Lower lobe of right lung (tissue), 2 donors: ENCODE results near the gene ZNF277. TPM values are rescaled to one million over a fixed set of nuclear protein-coding genes. Genes with fewer than 3 reads are reported as not detected.

Experiments
- ATAC-seq, 2 donors: fragments of 200-7000 bp; cut with Tn5 transposase; one replicate each; pipeline ENCODE4 v1.9.1; 2020 to 2022; ENCODE audit warnings: mild to moderate bottlenecking in 2 of 2, moderate library complexity in 2 of 2
- DNase-seq: peaks from one replicate; pipeline ENCODE4 v3.0.0-alpha.2; 2020
- H3K27ac ChIP-seq: fragments of 200-600 bp; one replicate; pipeline ENCODE4 v1.8.0; 2022
- H3K27me3 ChIP-seq: fragments of 200-600 bp; one replicate; pipeline ENCODE4 v1.8.0; 2022; ENCODE audit warnings: low read depth
- H3K36me3 ChIP-seq: fragments of 200-600 bp; one replicate; pipeline ENCODE4 v1.8.0; 2022; ENCODE audit warnings: mild to moderate bottlenecking
- H3K4me1 ChIP-seq: fragments of 200-600 bp; one replicate; pipeline ENCODE4 v1.8.0; 2022
- H3K4me3 ChIP-seq: fragments of 200-600 bp; one replicate; pipeline ENCODE4 v1.8.0; 2022; ENCODE audit warnings: mild to moderate bottlenecking
- H3K9me3 ChIP-seq: fragments of 200-600 bp; one replicate; pipeline ENCODE4 v1.8.0; 2022
- intact Hi-C: fragments of 100-400 bp; cut with DNase I; formaldehyde crosslinking; loops from one replicate; pipeline ENCODE4 v1.11.0; 2022
- total RNA-seq: library from RNA; stranded (reverse); fragmentation: NEBNext Ultra II Directional; extraction: Animal tissue kit (Norgen Biotek cat#: 25700); gene quantifications from one replicate; pipeline ENCODE4 v1.2.1, GENCODE V29; 2021
- TF ChIP-seq, protein P1 (sequence below): fragments of 200-600 bp; IDR thresholded peaks from one replicate; pipeline ENCODE4 v1.8.0; 2022; ENCODE audit warnings: antibody characterized with exemption, mild to moderate bottlenecking
- donor health status: DM: no; HTN: yes; CAD: no; lungs with severe emphysema.

The ZNF277 gene
- total RNA-seq, 1 donor from 2014 or later: 33.3 TPM

DNA sequence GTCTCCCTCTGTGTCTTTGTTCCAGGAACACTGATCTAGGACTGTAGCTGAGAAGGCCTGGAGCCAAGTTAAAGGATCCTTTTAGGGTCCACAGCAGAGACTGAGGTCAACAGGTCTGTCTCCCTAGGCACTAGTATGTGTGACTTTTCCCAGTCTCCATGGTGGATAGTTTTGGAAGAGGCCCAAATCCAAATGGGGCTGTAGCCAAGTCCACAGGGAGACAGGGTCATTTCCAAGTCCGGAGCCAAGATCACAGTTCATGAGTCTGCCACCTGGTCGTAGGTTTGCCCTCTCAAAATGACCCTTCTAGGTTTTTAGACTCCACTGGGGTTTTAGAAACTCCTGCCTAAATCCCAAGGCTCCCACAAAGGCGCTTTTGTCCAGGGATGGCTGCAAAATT, 16.8 kb downstream of the ZNF277 start:
- ATAC-seq: no peak

DNA sequence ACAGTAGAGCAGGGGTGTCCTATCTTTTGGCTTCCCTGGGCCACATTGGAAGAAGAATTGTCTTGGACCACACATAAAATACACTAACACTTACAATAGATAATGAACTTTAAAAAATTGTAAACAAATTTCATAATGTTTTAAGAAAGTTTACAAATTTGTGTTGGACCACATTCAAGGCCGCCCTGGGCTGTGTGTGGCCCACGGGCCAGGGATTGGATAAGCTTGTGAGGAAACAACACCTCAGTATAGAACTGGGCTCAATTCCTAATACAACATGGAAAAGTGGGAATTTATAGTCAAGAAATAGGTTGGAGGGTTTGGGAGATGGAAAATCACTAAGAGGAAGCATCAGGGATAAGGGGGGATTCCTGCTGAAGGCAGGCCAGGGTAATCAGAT, 17.7 kb downstream of the ZNF277 start:
- DNase-seq (no peak), ATAC-seq (no peak)
- H3K4me1 ChIP-seq: no peaks in the 10 kb centered on the region
- no peaks in the 10 kb centered on the region for H3K27me3 ChIP-seq
- TF ChIP-seq, protein P1, sequence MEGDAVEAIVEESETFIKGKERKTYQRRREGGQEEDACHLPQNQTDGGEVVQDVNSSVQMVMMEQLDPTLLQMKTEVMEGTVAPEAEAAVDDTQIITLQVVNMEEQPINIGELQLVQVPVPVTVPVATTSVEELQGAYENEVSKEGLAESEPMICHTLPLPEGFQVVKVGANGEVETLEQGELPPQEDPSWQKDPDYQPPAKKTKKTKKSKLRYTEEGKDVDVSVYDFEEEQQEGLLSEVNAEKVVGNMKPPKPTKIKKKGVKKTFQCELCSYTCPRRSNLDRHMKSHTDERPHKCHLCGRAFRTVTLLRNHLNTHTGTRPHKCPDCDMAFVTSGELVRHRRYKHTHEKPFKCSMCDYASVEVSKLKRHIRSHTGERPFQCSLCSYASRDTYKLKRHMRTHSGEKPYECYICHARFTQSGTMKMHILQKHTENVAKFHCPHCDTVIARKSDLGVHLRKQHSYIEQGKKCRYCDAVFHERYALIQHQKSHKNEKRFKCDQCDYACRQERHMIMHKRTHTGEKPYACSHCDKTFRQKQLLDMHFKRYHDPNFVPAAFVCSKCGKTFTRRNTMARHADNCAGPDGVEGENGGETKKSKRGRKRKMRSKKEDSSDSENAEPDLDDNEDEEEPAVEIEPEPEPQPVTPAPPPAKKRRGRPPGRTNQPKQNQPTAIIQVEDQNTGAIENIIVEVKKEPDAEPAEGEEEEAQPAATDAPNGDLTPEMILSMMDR: no peak
- no peak overlapping the region for H3K27ac ChIP-seq
- no peak overlapping the region for H3K4me3 ChIP-seq
- H3K9me3 ChIP-seq: no peaks in the 10 kb centered on the region
- intact Hi-C loops: no loop called here
- no peaks in the 10 kb centered on the region for H3K36me3 ChIP-seq

More for the DNA sequence above, 16.8 kb downstream of the ZNF277 start:
- intact Hi-C loops: no loop called here
- no peak overlapping the region for H3K27ac ChIP-seq
- no peaks in the 10 kb centered on the region for H3K4me1 ChIP-seq
- no peak for DNase-seq
- no peaks in the 10 kb centered on the region for H3K36me3 ChIP-seq
- no peaks in the 10 kb centered on the region for H3K27me3 ChIP-seq
- no peak overlapping the region for H3K4me3 ChIP-seq
- TF ChIP-seq, protein P1: no peak
- no peaks in the 10 kb centered on the region for H3K9me3 ChIP-seq

DNA sequence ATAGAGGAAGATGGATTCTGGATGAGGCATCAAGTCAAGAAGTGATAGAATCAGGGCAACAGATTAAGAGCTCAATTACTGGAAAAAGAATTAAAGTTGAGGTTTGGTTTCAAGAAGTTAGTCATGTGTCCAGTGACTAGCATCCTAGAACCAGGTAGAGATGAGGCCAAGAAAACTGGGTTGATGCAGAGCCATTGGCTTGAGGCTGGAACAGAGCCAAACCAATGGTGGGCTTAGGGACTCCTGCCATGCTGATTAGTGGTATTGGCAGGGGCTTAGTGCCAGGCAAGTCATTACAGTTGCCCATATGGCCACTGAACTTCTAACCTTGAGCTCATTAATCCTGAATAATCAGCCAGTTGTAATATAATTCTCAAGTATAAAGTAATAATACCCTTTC, 18.5 kb downstream of the ZNF277 start:
- intact Hi-C loops: no loop called here
- Histone ChIP-seq H3K4me3 (no peak overlapping the region), H3K36me3 (no peaks in the 10 kb centered on the region), H3K27me3 (no peaks in the 10 kb centered on the region), H3K27ac (no peak overlapping the region), H3K4me1 (no peaks in the 10 kb centered on the region), H3K9me3 (no peaks in the 10 kb centered on the region)
- DNase-seq (no peak), ATAC-seq (no peak)
- TF ChIP-seq, protein P1: no peak

DNA sequence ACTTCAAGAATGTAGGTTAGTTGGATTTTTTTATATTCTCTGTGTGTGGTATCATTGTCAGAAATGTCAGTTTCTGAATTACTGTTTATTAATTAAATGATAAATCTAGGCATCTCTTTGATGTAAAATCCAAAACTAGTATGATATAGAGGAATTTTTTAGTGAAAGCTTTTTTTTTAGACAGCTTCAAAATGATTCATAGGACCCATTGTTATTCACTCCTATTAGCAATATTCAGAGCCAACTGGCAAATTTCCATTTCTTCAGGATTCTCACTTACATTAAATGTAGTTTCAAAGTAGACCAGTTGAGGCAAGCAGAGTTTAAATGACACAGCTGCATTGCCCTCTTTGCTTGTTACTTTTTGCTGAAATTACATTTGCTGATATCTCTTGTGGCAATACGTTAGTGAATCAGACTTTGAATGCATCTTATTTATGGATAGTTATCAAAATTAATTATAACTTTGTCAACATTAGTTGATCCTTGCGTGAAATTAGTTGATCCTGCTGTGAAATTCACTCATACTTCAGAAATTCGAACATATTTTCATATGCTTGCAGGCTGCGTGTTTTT, 20.3 kb downstream of the ZNF277 start:
- intact Hi-C loops: no loop called here
- TF ChIP-seq, protein P1: no peak
- DNase-seq (no peak), ATAC-seq (no peak)
- no peaks in the 10 kb centered on the region for H3K4me1 ChIP-seq
- H3K9me3 ChIP-seq: no peaks in the 10 kb centered on the region
- H3K27me3 ChIP-seq: no peaks in the 10 kb centered on the region
- no peak overlapping the region for H3K27ac ChIP-seq
- H3K36me3 ChIP-seq: no peaks in the 10 kb centered on the region
- no peak overlapping the region for H3K4me3 ChIP-seq

DNA sequence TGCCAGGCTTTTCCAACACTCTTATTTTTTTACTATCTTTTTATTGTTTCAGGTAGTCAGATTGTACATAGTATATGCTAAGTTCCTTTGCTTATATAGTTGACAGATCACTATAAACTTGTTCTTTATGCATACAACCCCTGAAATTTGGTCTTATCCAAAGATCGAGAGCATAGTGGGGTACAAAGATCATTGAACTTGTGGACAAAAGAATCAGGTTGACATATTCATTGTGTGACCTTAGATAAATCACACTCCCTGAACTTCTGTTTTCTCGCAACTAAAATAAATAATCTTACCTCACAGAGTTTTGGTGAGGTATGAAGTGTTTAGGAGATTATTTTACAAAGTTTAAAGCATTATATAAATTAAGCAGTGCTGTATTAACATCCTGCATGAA, 22.1 kb downstream of the ZNF277 start:
- no peaks in the 10 kb centered on the region for H3K36me3 ChIP-seq
- H3K4me3 ChIP-seq: no peak overlapping the region
- H3K4me1 ChIP-seq: peaks cover 6% of the 10 kb centered on the region
- H3K27me3 ChIP-seq: no peaks in the 10 kb centered on the region
- ATAC-seq: no peak
- no peak for DNase-seq
- TF ChIP-seq, protein P1: no peak
- H3K9me3 ChIP-seq: no peaks in the 10 kb centered on the region
- intact Hi-C loops: no loop called here
- H3K27ac ChIP-seq: no peak overlapping the region
